Spleen (tissue), 11 donors: ENCODE measurements around the gene PIMREG. TPM values are rescaled to one million over a fixed set of nuclear protein-coding genes. Genes with fewer than 3 reads are reported as not detected.

ENCODE experiments used
- DNase-seq: peaks from one replicate; pipeline ENCODE4 v3.0.0-alpha.2; 2020
- H3K27ac ChIP-seq, 8 donors: fragments of 200-600 bp; sonication (generic) in 7 of 8; 1 replicate in 4 of 8; 2 replicates in 4 of 8; pipeline versions ENCODE4 v1.5.0 to v1.8.0; 2016 to 2021; ENCODE audit warnings: inconsistent platforms in 4 of 8, mild to moderate bottlenecking in 4 of 8, moderate library complexity in 1 of 8
- H3K27me3 ChIP-seq, 7 donors: fragments of 200-600 bp; sonication (generic) in 6 of 7; replicated peaks in 1 of 7; 1 replicate in 4 of 7; 2 replicates in 3 of 7; pipeline versions ENCODE4 v1.5.0 to v1.8.0; 2016 to 2021; ENCODE audit warnings: inconsistent platforms in 3 of 7, mild to moderate bottlenecking in 1 of 7
- H3K36me3 ChIP-seq, 6 donors: fragments of 200-600 bp; sonication (generic) in 5 of 6; 1 replicate in 4 of 6; 2 replicates in 2 of 6; pipeline versions ENCODE4 v1.5.0 to v1.8.0; 2016 to 2021; ENCODE audit warnings: inconsistent platforms in 2 of 6
- H3K4me1 ChIP-seq, 6 donors: fragments of 200-600 bp; sonication (generic) in 5 of 6; 1 replicate in 3 of 6; 2 replicates in 3 of 6; pipeline versions ENCODE4 v1.5.0 to v1.8.0; 2016 to 2021; ENCODE audit warnings: inconsistent platforms in 3 of 6
- H3K4me3 ChIP-seq, 8 donors: fragments of 200-600 bp; sonication (generic) in 7 of 8; 1 replicate in 4 of 8; 2 replicates in 4 of 8; pipeline versions ENCODE4 v1.5.0 to v1.8.0; 2016 to 2021; ENCODE audit warnings: inconsistent platforms in 4 of 8, mild to moderate bottlenecking in 4 of 8, moderate library complexity in 2 of 8
- H3K9me3 ChIP-seq, 8 donors: fragments of 200-600 bp; sonication (generic) in 7 of 8; 1 replicate in 4 of 8; 2 replicates in 4 of 8; pipeline versions ENCODE4 v1.5.0 to v1.8.0; 2016 to 2021; ENCODE audit warnings: inconsistent platforms in 4 of 8
- CTCF ChIP-seq, 11 experiments: fragments of 200-600 bp in 7 of 11; fragments of 450-650 bp in 4 of 11; sonication (generic) in 4 of 11; IDR thresholded peaks in 8 of 11; conservative IDR thresholded peaks in 3 of 11; 1 replicate in 7 of 11; 2 replicates in 4 of 11; pipeline versions ENCODE4 v1.4.0 to v1.8.0; 2016 to 2021; ENCODE audit warnings: antibody characterized with exemption in 11 of 11, inconsistent platforms in 4 of 11, mild to moderate bottlenecking in 1 of 11
- POLR2A ChIP-seq, 3 donors: fragments of 450-650 bp; IDR thresholded peaks; one replicate each; pipeline ENCODE4 v1.5.1; 2017; ENCODE audit warnings: antibody characterized with exemption in 3 of 3, mild to moderate bottlenecking in 1 of 3
- POLR2AphosphoS5 ChIP-seq, 3 donors: sonication (generic); formaldehyde crosslinking; IDR thresholded peaks; one replicate each; pipeline ENCODE4 v1.5.1; 2017; ENCODE audit warnings: antibody characterized with exemption in 3 of 3
- WGBS, 5 donors: extraction: QIAGEN DNeasy Blood & Tissue Kit in 3 of 5; methylation state at CpG; one replicate each; pipeline versions ENCODE4 v1.1.5 to v1.1.7; 2013 to 2018; 5-methylcytosine and 5-hydroxymethylcytosine counted together
- intact Hi-C: fragments of 100-400 bp; cut with DNase I; formaldehyde crosslinking; loops from one replicate; pipeline ENCODE4 v1.15.0; 2023; ENCODE audit warnings: low total_unique reads
- polyA plus RNA-seq, 3 donors: library from polyadenylated mRNA; stranded (reverse); fragments of 200-250 nt; gene quantifications; one replicate each; pipeline ENCODE4 v1.2.1, GENCODE V29; 2013
- total RNA-seq, 7 donors: library from RNA; depleted of rRNA in 3 of 7; stranded (reverse); fragments of >200 nt in 3 of 7; fragmentation: NEBNext Ultra II Directional in 4 of 7; extraction: Animal tissue kit (Norgen Biotek cat#: 25700) in 4 of 7; gene quantifications; one replicate each; pipeline versions ENCODE4 v1.1.0 to v1.2.1, GENCODE V29; 2016 to 2021
- donor health status: healthy with polysubstance abuse.
- donor health status: DM: no; HTN: no; CAD: no; lungs with moderate emphysema.
- donor health status: DM: no; HTN: no; CAD: no.
- donor health status: Bipolar disorder and iron deficiency.
- donor health status: healthy.
- donor health status: DM: no; HTN: no; CAD: no.
- donor health status: DM: yes; HTN: yes; CAD: no.

Gene PIMREG
- total and polyA plus RNA-seq, 10 donors = 1.3 to 11.6 (median 3.8) TPM

GRCh38 chr17:6497496-6498221 is 53.4 kb downstream of the PIMREG start:
- peaks cover 0 to 8% (median 0%) of the 10 kb centered on the region in 7 donors for H3K27me3 ChIP-seq
- H3K36me3 ChIP-seq = peaks cover 0 to 27% (median 0%) of the 10 kb centered on the region in 6 donors
- peaks cover 30 to 87% (median 51%) of the 10 kb centered on the region in 6 donors for H3K4me1 ChIP-seq
- H3K4me3 ChIP-seq = no peak overlapping the region
- TF ChIP-seq POLR2AphosphoS5 (IDR thresholded peaks at IDR 0.05) (peak; percentile 13 to 64 (median 52)), CTCF (IDR thresholded peaks at IDR 0.05 in 8 of 11, conservative IDR thresholded peaks at IDR 0.05 in 3 of 11) (no peak)
- H3K27ac ChIP-seq = peak overlapping the region in 6 of 8 donors; percentile 32 to 66 (median 50)
- no peaks in the 10 kb centered on the region for H3K9me3 ChIP-seq
- peak; percentile 76 for DNase-seq
- 42 to 57% (median 48%) methylated on average over 15 to 17 of the region's 17 CpGs for WGBS, 5 donors
- intact Hi-C loops = no loop called here

- Histone ChIP-seq H3K27ac (peak overlapping the region in 6 of 8 donors; percentile 32 to 66 (median 50)), H3K9me3 (no peaks in the 10 kb centered on the region), H3K27me3 (peaks cover 0 to 8% (median 0%) of the 10 kb centered on the region in 7 donors), H3K4me1 (peaks cover 30 to 89% (median 51%) of the 10 kb centered on the region in 6 donors), H3K4me3 (no peak overlapping the region), H3K36me3 (peaks cover 0 to 34% (median 0%) of the 10 kb centered on the region in 6 donors)
- TF ChIP-seq POLR2A (IDR thresholded peaks at IDR 0.05) (no peak), POLR2AphosphoS5 (IDR thresholded peaks at IDR 0.05) (no peak), CTCF (IDR thresholded peaks at IDR 0.05 in 8 of 11, conservative IDR thresholded peaks at IDR 0.05 in 3 of 11) (no peak)
- no peak for DNase-seq
- intact Hi-C loops = no loop called here
- 68 to 85% (median 70%) methylated on average over 7 of the region's 7 CpGs for WGBS, 5 donors
These were observed 54.1 kb downstream of the PIMREG start for GRCh38 chr17:6498356-6498755.

GRCh38 chr17:6498901-6499540 is 54.8 kb downstream of the PIMREG start:
- no peak overlapping the region for H3K4me3 ChIP-seq
- peaks cover 0 to 8% (median 0%) of the 10 kb centered on the region in 7 donors for H3K27me3 ChIP-seq
- intact Hi-C loops = no loop called here
- peaks cover 28 to 89% (median 49%) of the 10 kb centered on the region in 6 donors for H3K4me1 ChIP-seq
- no peaks in the 10 kb centered on the region for H3K9me3 ChIP-seq
- TF ChIP-seq POLR2A (IDR thresholded peaks at IDR 0.05) = no peak
- TF ChIP-seq CTCF (IDR thresholded peaks at IDR 0.05 in 8 of 11, conservative IDR thresholded peaks at IDR 0.05 in 3 of 11) = no peak
- peak in 2 of 3 donors; percentile 20 to 30 for TF ChIP-seq POLR2AphosphoS5 (IDR thresholded peaks at IDR 0.05)
- DNase-seq = peak; percentile 47
- peaks cover 0 to 39% (median 0%) of the 10 kb centered on the region in 6 donors for H3K36me3 ChIP-seq
- 75 to 84% (median 81%) methylated on average over 9 to 10 of the region's 10 CpGs for WGBS, 5 donors
- H3K27ac ChIP-seq = peak overlapping the region in 4 of 8 donors; percentile 44 to 66 (median 54)

Other genes starting within 250 kb of the PIMREG start
- gene AIPL1, start 9.3 kb upstream of the PIMREG start, total RNA-seq = under 1 TPM in 4 of 7 donors, not detected in 3; 0.17 to 0.34 (median 0.29) TPM
- gene AIPL1, start 9.3 kb upstream of the PIMREG start, polyA plus RNA-seq = under 1 TPM in 2 of 3 donors, not detected in 1; 0.10 to 0.24 TPM
- gene PITPNM3, start 112.1 kb downstream of the PIMREG start, total RNA-seq = 100 to 1,000 TPM in 6 of 7 donors, 10 to 100 TPM in 1; 51.9 to 215 (median 140) TPM
- gene PITPNM3, start 112.1 kb downstream of the PIMREG start, polyA plus RNA-seq = 10 to 100 TPM in 1 of 3 donors, 1 to 10 TPM in 2; 5.4 to 63.3 (median 9.1) TPM
- gene KIAA0753, start 196.3 kb downstream of the PIMREG start, total RNA-seq = 10 to 100 TPM; 13.1 to 21.8 (median 18.9) TPM
- gene KIAA0753, start 196.3 kb downstream of the PIMREG start, polyA plus RNA-seq = 1 to 10 TPM; 4.2 to 9.5 (median 5.6) TPM
- 100 to 1,000 TPM in 2 of 7 donors, 10 to 100 TPM in 5; 38.8 to 114 (median 76.2) TPM for gene TXNDC17, start 196.6 kb downstream of the PIMREG start, total RNA-seq
- 100 to 1,000 TPM in 2 of 3 donors, 10 to 100 TPM in 1; 90.5 to 215 (median 140) TPM for gene TXNDC17, start 196.6 kb downstream of the PIMREG start, polyA plus RNA-seq
- gene MED31, start 207.2 kb downstream of the PIMREG start, total RNA-seq = 10 to 100 TPM in 6 of 7 donors, 1 to 10 TPM in 1; 6.0 to 18.2 (median 16.1) TPM
- 10 to 100 TPM; 17.3 to 28.9 (median 17.5) TPM for gene MED31, start 207.2 kb downstream of the PIMREG start, polyA plus RNA-seq
- gene C17orf100, start 207.3 kb downstream of the PIMREG start, total RNA-seq = 1 to 10 TPM; 1.1 to 2.8 (median 2.3) TPM
- 1 to 10 TPM; 4.2 to 4.7 (median 4.3) TPM for gene C17orf100, start 207.3 kb downstream of the PIMREG start, polyA plus RNA-seq